Tongue (tissue), 2 donors: ENCODE data around the gene TADA2B. TPM values are rescaled to one million over a fixed set of nuclear protein-coding genes. Genes with fewer than 3 reads are reported as not detected.

ENCODE experiments used
- DNase-seq: peaks from one replicate; pipeline ENCODE4 v3.0.0-alpha.2; 2015
- total RNA-seq: library from RNA; depleted of rRNA; stranded (reverse); fragments of >200 nt; gene quantifications from one replicate; pipeline ENCODE4 v1.2.3, GENCODE V29; 2014

TADA2B gene
- total RNA-seq, 1 donor from 2014 or later, result 27.4 TPM

DNA sequence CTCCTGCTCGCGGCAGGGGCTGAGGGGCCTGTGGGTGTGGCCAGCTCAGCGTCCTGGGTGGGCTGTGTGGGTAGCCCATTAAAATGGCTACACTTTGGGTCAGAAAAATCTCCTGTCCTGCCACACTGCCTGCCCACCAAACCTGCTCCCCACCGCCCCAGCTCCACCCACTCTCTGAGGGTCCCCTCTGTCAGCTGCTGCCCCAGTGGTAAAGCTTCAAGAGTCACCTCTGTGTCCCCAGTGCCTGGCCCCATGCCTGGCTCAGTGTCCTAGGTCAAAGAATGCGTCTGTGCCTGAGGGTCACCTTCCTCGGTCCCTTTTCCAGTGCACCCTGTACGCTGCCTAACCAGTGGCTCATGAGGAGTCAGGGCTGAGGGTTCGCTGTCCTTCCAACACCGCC lies 24.9 kb upstream of the TADA2B start:
- DNase-seq, result no peak

GRCh38 chr4:7019367-7019766 lies 23.8 kb upstream of the TADA2B start:
- no peak for DNase-seq

GRCh38 chr4:7020290-7020689 lies 22.9 kb upstream of the TADA2B start:
- no peak for DNase-seq

GRCh38 chr4:7020856-7021255 lies 22.3 kb upstream of the TADA2B start:
- no peak for DNase-seq

- DNase-seq, result no peak
These were observed 21.8 kb upstream of the TADA2B start for GRCh38 chr4:7021355-7021754.

GRCh38 chr4:7021930-7022664 lies 21.1 kb upstream of the TADA2B start:
- DNase-seq, result no peak

DNA sequence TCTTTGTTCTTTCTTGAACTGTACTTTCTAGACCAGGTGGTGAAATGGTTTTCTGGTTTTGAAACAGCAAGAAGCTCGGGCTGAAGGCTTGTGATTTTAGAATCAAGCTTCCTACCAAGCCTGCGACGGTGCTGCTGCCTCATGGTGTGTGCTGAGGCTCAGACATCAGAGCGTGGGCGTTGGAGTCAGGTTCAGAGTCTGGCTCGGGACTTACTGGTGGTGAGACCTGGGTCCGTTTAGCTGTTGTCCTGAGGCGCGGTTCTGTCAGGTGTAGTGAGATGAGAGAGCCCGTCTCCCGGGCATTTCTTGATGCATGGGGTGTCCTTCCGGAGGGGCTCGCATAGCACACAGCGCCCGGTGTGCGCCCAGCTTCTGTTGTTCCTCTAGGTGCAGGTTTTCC lies 19.7 kb upstream of the TADA2B start:
- no peak for DNase-seq

- DNase-seq, result no peak
These were observed 19.3 kb upstream of the TADA2B start for GRCh38 chr4:7023901-7024300.

GRCh38 chr4:7024336-7024890 lies 18.8 kb upstream of the TADA2B start:
- no peak for DNase-seq

- no peak for DNase-seq
These were observed 18.1 kb upstream of the TADA2B start for GRCh38 chr4:7025040-7025602.

- DNase-seq, result no peak
These were observed 17.1 kb upstream of the TADA2B start for GRCh38 chr4:7026107-7026506.

GRCh38 chr4:7027284-7027683 lies 15.9 kb upstream of the TADA2B start:
- DNase-seq, result no peak

DNA sequence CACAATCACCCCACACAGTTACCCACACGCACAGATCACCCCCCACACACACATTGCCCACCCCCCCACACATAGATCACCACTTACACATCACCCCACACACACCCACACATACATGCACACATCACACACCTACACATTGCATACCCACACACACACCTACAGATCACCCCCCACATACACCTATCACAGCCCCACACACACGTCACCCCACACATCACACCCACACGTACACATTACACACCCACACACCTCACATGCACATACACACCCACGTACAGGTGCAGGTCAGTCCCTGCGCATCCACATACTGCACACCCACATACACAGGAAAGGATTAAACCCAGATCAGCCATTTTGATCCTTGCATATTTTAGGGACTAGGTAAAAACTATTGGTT lies 15.3 kb upstream of the TADA2B start:
- DNase-seq, result no peak

- DNase-seq, result no peak
These were observed 14.0 kb upstream of the TADA2B start for GRCh38 chr4:7029212-7029611.

DNA sequence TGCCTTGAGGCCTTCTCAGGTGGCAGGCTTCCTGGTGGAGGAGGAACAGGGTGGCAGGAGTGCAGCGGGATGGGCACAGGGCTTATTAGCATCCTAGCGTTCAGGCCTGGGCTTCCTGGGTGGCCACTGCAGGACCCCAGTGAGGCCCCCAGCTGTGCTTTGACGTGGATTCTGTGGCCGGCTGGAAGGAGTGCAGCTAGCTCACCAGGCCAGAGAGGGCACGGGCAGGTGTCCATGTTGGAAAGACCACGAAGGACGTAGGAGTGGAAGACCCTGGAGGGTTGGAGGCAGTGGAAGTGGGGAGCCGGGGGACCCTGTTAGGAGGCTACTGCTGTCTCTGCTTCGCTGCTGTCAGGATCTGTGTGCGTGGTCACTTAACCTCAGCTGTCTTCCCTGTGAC lies 13.3 kb upstream of the TADA2B start:
- DNase-seq, result no peak

- no peak for DNase-seq
These were observed 12.3 kb upstream of the TADA2B start for GRCh38 chr4:7030856-7031255.

DNA sequence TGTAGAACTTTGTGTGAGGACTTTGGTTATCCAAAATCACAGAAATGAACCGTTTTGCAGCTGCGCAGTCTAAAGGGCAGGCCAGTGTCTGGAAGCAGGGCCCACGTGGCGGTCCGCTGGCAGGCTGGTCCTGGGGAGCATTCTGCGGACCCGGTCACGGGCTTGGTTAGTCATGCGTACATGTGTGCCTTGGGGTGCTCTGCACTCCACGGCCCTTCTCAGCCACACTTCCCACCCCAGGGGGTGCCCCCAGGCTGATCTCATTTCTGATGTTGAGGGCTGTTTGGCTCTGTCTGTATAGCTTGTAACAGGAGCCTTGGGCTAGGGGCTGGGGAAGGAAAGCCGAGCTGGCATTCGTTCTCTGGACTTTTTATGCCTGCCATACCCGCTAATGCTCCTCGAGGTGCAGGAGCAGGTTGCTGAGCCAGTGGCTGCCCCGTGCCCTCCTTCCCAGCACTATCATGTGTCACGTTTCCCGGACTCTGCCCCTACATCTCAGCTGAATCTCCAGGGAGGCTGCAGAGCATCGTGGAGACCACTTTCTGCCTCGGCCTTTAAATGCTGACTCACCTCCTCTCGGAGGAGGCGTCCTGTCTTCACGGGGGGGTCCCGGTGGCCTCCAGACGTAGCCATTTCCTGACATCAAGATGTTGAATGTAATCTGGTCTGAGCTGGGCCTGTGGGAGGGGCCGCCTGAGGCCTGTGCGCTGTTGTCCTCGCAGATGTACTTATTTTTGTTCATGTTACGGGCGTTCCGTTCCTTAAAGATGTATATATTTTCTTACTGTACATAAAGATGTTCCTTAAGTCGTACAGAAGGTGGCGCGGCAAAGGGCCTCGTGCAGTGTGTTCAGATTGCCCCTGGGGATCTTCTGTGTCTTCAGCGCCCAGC lies 11.4 kb upstream of the TADA2B start:
- DNase-seq, result no peak

DNA sequence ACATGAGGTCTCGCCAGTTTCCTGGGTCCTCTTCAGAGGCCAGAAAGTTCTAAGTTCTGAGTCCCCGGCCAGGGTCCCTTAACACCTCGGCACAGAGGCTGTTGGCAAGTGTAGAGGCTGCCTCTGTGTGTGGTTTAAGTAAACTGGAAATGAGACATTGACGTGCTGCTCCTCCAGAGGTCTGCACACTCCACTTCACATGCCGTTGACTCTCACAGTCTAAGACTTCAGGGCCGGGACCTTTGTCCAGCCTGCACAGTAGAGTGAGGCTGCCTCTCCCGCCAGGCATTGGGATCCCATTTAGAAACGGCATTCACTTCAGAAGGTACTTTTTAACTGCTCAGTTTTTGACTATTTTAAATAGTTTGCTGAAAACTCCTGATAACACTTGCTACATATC lies 10.6 kb upstream of the TADA2B start:
- DNase-seq, result no peak

DNA sequence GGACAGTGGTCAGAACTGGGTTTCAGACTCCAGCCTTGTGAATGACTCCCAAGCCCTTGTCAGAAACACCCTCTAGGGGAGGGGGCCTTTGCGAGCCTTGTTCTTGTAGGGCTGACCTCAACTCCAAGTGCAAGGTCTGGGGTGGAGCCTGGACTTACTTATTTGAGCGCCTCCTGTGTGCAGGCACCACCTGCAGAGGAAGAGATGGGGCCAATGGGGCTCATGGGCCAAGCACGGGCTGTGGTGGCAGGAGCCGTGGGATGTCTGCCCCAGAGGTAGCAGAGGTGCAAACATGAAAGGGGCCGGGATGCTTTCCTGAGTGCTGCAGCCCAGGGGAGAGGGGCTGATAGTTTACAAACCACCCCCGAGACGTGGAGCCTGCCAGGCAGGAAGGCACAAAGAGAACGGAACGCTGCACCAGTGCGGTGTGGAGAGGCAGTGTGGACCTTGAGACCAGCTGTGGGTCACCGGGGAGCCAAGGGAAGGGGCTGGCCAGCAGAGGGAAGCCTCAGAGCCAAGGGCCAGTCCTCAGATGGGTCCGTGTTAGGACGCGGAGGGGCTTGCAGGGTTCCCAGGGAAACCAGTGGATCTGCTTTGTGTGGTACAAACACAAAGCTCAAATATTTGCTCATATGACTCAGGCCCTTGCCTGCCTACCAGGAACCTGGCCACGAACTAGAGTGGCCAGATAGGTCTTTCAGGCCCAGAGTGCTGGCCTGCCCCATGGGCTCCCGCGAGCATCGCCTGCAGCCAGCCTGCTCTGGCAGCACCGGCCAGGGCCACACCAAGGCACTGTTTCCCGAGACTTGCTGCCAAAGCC lies 8.7 kb upstream of the TADA2B start:
- no peak for DNase-seq

DNA sequence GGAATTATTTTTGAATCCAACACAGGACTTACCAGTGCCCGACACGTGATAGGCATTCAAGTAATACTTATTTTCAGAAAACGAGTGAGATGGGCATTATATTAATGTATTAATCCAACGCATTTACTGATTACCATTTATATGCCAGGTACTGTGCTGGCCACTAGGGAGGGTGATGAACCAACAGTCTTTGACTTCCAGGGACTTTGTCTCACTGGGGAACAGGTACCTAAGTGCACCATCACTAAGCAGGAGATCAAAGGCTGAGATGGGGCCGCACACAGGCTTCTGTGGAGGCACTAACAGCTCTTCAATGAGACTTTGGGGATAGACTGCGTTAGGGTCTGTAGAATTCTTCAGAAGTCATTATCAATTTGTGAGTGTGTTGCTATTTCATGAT lies 5.7 kb upstream of the TADA2B start:
- DNase-seq, result no peak

GRCh38 chr4:7040765-7041164 lies 2.4 kb upstream of the TADA2B start:
- no peak for DNase-seq

DNA sequence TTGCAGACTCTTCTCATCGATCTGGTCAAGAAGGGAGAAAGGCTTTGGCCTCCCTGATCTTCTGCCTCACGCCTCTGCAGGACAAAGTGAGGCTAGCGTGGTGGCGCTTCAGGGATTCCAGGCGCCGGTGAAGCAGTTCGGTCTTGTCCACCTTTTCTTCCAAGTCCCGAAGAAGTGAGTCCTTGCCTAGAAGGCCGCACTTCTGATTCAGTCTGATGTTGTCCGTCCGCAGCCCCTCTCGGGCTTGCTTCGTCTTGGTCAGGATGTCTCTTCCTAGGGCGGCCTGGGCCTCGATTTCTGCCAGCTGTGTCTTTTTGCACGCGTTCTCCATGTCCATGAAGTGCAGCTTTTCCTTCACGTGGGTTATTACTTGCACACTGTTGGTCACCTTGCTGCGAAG lies 1.9 kb upstream of the TADA2B start:
- DNase-seq, result no peak
